Measurements from ENCODE around the gene ERICH2. TPM values are rescaled to one million over a fixed set of nuclear protein-coding genes. Genes with fewer than 3 reads are reported as not detected.
A peak's percentile ranks its signal among the peaks of the same experiment; 100 is the strongest.

ERICH2 gene
- total RNA-seq, 1 donor from 2014 or later = not detected

DNA sequence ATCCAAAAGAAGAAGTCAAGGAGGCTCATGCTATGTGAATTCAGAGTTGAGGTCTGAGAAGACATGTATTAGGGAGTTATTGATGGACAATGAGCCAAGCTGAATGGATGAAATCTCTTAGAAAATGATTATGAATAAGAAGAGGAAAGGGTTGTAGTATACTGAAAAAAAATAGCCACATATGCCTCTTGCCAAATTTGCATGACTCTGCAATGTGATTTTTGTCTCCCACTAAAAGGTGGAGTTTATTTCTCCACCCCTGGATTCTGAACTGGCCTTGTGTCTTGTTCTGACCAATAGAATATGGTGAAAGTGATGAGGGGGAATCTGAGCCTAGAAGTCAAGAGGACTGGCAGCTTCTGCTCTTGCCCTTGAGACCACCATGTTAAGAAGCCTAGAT lies 8.6 kb upstream of the ERICH2 start:
- no peak for FAIRE-seq

DNA sequence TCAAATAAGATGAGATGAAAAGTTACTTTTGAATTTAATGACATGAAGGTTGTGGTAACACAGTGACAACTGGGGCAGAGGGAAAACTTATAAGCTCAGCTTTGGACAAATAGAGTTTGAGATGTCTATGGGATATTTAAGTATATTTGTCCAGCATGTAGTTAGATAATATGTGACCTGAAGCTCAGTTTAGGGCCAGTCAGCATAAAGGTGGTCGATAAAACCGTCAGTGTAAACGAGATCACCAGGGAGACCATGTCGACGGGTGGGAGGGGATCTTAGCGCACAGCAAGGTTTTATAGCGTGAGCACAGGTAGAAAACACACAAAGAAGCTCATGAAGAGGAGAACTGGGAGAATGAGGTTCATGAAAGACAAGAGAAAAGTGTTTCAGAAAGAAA lies 7.4 kb upstream of the ERICH2 start:
- FAIRE-seq = no peak

More for the DNA sequence above, 8.6 kb upstream of the ERICH2 start:
- no peak for DNase-seq (ENCODE audit: low spot score in 2 of 2)

GRCh38 chr2:170763232-170763631 lies 6.9 kb upstream of the ERICH2 start:
- FAIRE-seq (no peak), DNase-seq (ENCODE audit: low spot score in 2 of 2) (no peak)

More for the DNA sequence above, 7.4 kb upstream of the ERICH2 start:
- DNase-seq (ENCODE audit: low spot score in 2 of 2) = no peak

DNA sequence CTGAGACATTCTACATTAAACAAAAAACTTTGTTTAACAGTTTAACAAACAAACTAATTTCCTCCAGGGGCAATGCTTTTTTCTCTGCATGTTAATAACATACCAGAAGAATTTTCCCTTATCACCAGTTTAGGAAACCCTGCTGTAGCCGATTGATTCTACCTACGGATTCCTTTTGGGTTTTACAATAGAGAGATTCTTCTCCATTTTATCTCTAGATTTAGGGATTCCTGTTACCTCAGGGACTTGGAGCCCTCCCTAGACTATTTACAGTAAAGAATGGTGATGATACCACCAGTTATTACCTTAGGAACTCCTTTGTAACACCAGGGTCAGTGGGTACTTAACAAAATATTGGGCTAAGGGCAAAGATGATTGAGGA lies 5.3 kb upstream of the ERICH2 start:
- DNase-seq (ENCODE audit: low spot score in 2 of 2) = no peak
- FAIRE-seq = no peak

GRCh38 chr2:170766693-170767092 lies 3.5 kb upstream of the ERICH2 start:
- FAIRE-seq (no peak), DNase-seq (ENCODE audit: low spot score in 2 of 2) (no peak)

- DNase-seq (ENCODE audit: low spot score in 2 of 2) (peak; percentile 83 to 84), FAIRE-seq (no peak)
These were observed 635 bp downstream of the ERICH2 start for GRCh38 chr2:170770606-170771420.

- peak in 1 of 2 donors; percentile 19 for DNase-seq (ENCODE audit: low spot score in 2 of 2)
- no peak for FAIRE-seq
These were observed 1.3 kb downstream of the ERICH2 start for GRCh38 chr2:170771421-170771937.

- DNase-seq (ENCODE audit: low spot score in 2 of 2) = no peak
- FAIRE-seq = no peak
These were observed 2.1 kb downstream of the ERICH2 start for GRCh38 chr2:170772295-170772694.

- FAIRE-seq = no peak
- no peak for DNase-seq (ENCODE audit: low spot score in 2 of 2)
These were observed 3.9 kb downstream of the ERICH2 start for GRCh38 chr2:170774074-170774473.

GRCh38 chr2:170778900-170779299 lies 8.7 kb downstream of the ERICH2 start:
- no peak for FAIRE-seq
- DNase-seq (ENCODE audit: low spot score in 2 of 2) = no peak

GRCh38 chr2:170779304-170779703 lies 9.1 kb downstream of the ERICH2 start:
- DNase-seq (ENCODE audit: low spot score in 2 of 2) = no peak
- no peak for FAIRE-seq

DNA sequence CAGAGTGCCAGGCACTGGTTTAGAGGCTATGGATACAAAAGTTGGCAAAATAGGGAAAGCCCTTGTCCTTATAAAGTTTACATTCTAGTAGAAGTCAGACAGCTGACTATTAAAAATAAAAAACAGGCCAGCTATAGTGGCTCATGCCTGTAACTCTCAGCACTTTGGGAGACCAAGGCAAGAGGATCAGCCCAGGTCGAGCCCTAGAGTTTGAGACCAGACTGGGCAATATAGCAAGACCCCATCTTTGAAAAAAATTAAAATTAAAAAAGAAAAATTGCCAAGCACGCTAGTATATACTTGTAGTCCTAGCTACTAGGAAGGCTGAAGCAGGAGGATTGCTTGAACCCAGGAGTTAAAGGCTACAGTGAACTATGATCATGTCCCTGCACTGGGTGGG lies 12.5 kb downstream of the ERICH2 start:
- FAIRE-seq (no peak), DNase-seq (ENCODE audit: low spot score in 2 of 2) (no peak)

- FAIRE-seq = no peak
- DNase-seq (ENCODE audit: low spot score in 2 of 2) = no peak
These were observed 13.4 kb downstream of the ERICH2 start for GRCh38 chr2:170783549-170783948.

DNA sequence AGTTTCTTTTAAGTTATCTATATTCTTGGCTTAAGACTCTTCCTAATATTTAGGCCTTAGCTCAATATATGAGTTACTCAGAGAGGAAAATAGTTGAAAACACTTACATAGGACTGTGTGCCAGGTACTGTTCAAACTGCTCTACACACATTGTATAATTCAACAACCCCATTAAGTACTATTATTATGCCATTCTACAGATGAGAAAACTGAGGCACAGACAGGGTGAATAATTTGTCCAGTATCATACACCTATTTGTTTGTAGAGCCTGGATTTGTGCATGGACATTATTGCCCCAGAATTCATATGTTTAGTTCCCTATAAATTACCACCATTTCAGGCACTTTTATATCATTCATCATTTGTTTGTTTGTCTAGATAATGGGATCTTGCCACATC lies 28.8 kb downstream of the ERICH2 start:
- FAIRE-seq = no peak

DNA sequence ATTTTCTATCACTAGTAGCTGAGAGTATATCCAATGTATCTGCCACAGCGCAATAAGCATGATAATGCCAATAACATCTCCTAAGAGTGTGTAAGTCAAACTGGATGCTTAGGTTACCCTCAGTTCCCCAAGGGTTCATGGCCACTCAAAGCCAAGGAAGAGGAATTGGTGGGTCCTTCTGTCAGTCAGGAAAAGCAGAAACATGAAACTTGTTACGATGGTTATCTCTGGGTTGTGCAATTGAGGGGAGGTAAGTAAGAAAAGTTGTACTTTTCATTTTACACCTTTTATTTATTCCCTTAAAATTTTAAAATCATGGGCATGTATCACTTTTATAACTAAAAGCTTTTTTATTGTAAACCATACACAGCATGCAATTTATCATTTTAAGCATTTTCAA lies 36.4 kb downstream of the ERICH2 start:
- DNase-seq (ENCODE audit: low spot score in 2 of 2) = no peak
- FAIRE-seq = no peak

More for the DNA sequence above, 28.8 kb downstream of the ERICH2 start:
- DNase-seq (ENCODE audit: low spot score in 2 of 2) = no peak

DNA sequence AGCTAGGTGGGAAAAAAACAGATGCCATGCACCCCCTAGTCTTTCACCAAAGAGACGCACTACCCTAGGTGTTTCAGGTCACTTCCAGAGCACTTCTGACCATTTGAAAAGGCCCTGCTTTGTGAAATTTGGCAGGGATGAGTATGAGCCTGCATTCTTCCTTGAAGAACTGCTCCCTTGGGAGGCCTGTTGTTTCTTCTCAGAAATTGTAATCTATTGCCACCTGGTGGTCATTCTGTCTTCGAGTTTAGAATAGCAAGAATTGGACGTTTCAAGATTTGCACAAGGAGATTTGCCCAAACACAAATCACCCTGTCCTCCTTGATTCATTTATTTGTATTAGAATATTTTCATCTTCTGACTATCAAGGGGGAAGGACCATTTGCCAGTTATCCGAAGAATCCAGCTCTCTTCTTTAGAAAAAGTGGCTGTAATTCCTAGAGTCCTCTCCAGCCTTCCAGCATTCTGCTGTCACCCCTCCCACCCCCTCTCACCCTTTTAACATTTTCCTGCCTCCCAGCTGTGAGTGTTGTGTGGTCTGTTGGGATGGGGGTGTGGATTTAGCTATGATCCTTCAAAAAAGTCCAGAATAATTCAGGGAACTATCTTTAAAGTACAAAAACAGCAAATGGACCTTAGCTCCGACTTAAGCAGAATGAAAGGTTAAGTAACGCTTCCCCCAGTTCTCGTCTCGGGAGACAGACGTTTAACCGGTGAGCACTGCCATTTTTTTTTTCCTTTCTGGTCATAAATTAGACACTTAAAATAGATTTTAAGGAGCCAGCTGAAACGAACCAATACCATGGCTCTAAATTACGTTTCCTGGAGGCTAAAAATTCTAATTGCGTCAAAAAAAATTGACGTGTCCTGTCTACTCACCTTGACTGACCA lies 42.8 kb downstream of the ERICH2 start:
- DNase-seq (ENCODE audit: low spot score in 2 of 2) = peak; percentile 71
- FAIRE-seq = no peak

- DNase-seq (ENCODE audit: low spot score in 2 of 2) (no peak), FAIRE-seq (no peak)
These were observed 43.7 kb downstream of the ERICH2 start for GRCh38 chr2:170813611-170814532.

DNA sequence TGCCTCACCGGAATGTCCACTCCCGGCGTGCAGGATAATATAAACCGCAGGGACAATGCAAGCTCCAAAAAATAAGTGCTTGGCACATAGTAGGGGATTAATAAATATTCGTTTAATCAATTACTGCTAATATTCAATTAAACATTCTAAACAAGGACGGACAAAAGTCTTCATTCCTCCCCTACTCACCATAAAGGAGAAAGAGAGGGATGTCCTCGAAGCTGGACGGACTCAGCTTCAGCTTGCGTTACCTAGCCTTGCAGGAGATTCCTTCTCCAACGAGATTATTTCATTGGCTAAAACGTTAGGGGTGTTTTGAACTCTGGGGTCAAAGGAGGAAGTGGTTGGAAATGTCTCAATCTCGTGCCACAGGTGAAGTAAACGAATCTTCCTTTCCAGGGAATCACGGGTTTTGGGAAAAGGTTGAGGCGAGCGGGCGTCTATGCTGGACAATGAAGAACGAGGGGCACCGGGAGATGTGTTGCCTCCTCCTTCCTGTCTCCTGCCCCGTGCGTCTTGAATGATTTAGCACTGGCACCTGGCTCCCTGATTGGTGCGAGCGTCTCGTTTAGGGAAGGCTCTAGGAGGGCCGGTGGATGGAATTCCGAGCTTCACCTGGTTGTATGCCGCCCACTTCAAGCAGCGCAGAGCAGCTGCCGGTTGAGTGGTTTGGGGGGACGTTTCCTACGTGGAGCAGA lies 44.5 kb downstream of the ERICH2 start:
- no peak for FAIRE-seq
- no peak for DNase-seq (ENCODE audit: low spot score in 2 of 2)

DNA sequence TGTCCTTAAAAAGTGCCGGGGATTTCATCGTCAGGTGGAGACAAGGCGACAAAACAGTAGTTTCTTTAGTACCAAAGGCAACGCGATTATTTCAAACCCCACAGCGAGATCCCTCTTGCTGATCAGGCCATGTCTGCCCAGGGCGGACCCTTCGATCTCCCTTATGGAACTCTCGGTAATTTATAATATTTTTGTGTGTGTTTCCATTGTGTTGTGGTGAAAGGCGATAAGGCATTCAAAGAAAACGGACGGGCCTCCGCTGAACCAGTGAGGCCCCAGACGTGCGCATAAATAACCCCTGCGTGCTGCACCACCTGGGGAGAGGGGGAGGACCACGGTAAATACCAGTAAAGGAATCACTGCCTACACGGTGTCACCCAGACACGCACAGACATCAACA lies 45.1 kb downstream of the ERICH2 start:
- no peak for FAIRE-seq
- DNase-seq (ENCODE audit: low spot score in 2 of 2) = no peak
